ENCODE measurements around the gene SP2.

The SP2 gene

GRCh38 chr17:47924785-47925677, 29.0 kb downstream of the SP2 start:
- no peak for TF ChIP-seq CTCF (IDR thresholded peaks at IDR 0.05; ENCODE audit: low read depth, low read length)
- no peak for DNase-seq (ENCODE audit: low read depth in 2 of 2)
- no peak overlapping the region for H3K4me3 ChIP-seq (replicated peaks in 1 of 2; ENCODE audit: low read depth in 2 of 2, low read length in 2 of 2)

GRCh38 chr17:47925678-47925988, 29.6 kb downstream of the SP2 start:
- DNase-seq (ENCODE audit: low read depth in 2 of 2), result no peak
- TF ChIP-seq CTCF (IDR thresholded peaks at IDR 0.05; ENCODE audit: low read depth, low read length), result no peak
- no peak overlapping the region for H3K4me3 ChIP-seq (replicated peaks in 1 of 2; ENCODE audit: low read depth in 2 of 2, low read length in 2 of 2)

GRCh38 chr17:47927821-47928400, 31.9 kb downstream of the SP2 start:
- H3K4me3 ChIP-seq (replicated peaks in 1 of 2; ENCODE audit: low read depth in 2 of 2, low read length in 2 of 2), result no peak overlapping the region
- no peak for TF ChIP-seq CTCF (IDR thresholded peaks at IDR 0.05; ENCODE audit: low read depth, low read length)
- no peak for DNase-seq (ENCODE audit: low read depth in 2 of 2)

GRCh38 chr17:47928415-47928814, 32.4 kb downstream of the SP2 start:
- no peak for DNase-seq (ENCODE audit: low read depth in 2 of 2)
- no peak overlapping the region for H3K4me3 ChIP-seq (replicated peaks in 1 of 2; ENCODE audit: low read depth in 2 of 2, low read length in 2 of 2)
- no peak for TF ChIP-seq CTCF (IDR thresholded peaks at IDR 0.05; ENCODE audit: low read depth, low read length)

GRCh38 chr17:47929218-47930000, 33.4 kb downstream of the SP2 start:
- no peak overlapping the region for H3K4me3 ChIP-seq (replicated peaks in 1 of 2; ENCODE audit: low read depth in 2 of 2, low read length in 2 of 2)
- no peak for DNase-seq (ENCODE audit: low read depth in 2 of 2)
- TF ChIP-seq CTCF (IDR thresholded peaks at IDR 0.05; ENCODE audit: low read depth, low read length), result no peak

GRCh38 chr17:47931848-47932247, 35.8 kb downstream of the SP2 start:
- no peak for TF ChIP-seq CTCF (IDR thresholded peaks at IDR 0.05; ENCODE audit: low read depth, low read length)
- DNase-seq (ENCODE audit: low read depth in 2 of 2), result no peak
- no peak overlapping the region for H3K4me3 ChIP-seq (replicated peaks in 1 of 2; ENCODE audit: low read depth in 2 of 2, low read length in 2 of 2)
